GM10248 (cell line): ENCODE data around the gene CNTNAP2.

ENCODE experiments used
- CTCF ChIA-PET: fragments of 300-600 bp; sonication (Branson Sonifier 250); formaldehyde crosslinking; extraction: SDS; loops from one replicate; lab custom pipeline; 2021; ENCODE audit warnings: antibody characterized with exemption; lab: Yijun Ruan, JAX
- POLR2A ChIA-PET: fragments of 350-650 bp; sonication (Branson Sonifier 250); formaldehyde crosslinking; extraction: SDS; loops from one replicate; lab custom pipeline; 2020; ENCODE audit warnings: antibody characterized with exemption; lab: Yijun Ruan, JAX
- DNase-seq: peaks from one replicate; pipeline ENCODE4 v3.0.0; 2012; ENCODE audit errors: extremely low spot score
- TF ChIP-seq, protein P1 (sequence below): IDR thresholded peaks from 2 replicates; pipeline ENCODE4 v1.5.1; 2012; ENCODE audit warnings: mild to moderate bottlenecking, low read depth; ENCODE audit errors: extremely low read depth, missing control alignments, control extremely low read depth

CNTNAP2 gene

DNA sequence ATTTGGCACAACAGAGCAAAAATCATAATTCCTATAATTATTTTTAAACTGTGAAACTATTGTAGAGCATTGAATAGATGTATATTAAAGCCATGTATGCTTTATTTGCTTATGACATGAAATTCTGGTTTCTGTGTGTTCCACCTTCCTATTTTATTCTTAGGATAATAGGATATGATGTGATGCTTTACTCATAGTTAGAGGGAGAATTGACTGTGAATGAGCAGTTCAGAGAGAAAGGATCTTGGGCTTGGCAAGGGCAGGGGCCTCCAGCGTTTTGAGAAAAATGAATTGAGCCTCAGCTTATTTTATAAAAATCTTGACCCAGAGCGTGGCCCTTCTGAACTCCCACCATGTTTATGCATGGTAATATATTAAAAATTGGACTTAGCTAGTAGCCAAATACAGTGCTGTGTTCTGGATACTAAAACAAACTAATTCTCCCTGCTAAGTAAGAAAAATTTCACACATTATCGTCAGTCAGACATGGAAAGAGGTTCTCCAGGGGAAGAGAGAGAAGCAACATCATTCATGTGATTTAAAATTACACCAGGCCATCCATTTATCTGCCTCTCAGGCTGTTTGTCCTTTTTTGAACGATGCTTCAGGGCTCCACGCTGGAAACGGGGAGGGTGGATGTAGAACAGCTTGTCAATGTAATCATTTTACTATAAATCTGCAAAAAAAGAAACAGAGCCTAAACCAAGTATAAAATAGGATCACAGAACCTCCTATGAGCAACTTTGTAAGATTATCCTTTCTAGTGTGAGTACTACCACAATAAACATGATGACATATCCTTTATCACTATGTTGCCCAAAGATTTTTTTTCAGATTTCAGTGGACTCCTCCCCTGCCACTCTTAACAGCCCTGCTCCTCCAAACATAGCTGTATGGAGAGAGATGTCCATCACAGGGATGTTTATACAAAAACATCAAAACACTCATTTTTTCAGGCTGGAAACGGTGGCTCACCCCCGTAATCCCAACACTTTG lies 2215.9 kb downstream of the CNTNAP2 start:
- CTCF ChIA-PET = no interaction called here

GRCh38 chr7:148334441-148334956 lies 2217.9 kb downstream of the CNTNAP2 start:
- POLR2A ChIA-PET = no interaction called here
- DNase-seq = no peak
- CTCF ChIA-PET = interaction anchor here (1.1 to 1.9 kb wide), 2 partner anchors 70 to 92 kb away, joined by 3 to 5 read pairs; no protein-coding TSS in a partner anchor
- TF ChIP-seq, protein P1, sequence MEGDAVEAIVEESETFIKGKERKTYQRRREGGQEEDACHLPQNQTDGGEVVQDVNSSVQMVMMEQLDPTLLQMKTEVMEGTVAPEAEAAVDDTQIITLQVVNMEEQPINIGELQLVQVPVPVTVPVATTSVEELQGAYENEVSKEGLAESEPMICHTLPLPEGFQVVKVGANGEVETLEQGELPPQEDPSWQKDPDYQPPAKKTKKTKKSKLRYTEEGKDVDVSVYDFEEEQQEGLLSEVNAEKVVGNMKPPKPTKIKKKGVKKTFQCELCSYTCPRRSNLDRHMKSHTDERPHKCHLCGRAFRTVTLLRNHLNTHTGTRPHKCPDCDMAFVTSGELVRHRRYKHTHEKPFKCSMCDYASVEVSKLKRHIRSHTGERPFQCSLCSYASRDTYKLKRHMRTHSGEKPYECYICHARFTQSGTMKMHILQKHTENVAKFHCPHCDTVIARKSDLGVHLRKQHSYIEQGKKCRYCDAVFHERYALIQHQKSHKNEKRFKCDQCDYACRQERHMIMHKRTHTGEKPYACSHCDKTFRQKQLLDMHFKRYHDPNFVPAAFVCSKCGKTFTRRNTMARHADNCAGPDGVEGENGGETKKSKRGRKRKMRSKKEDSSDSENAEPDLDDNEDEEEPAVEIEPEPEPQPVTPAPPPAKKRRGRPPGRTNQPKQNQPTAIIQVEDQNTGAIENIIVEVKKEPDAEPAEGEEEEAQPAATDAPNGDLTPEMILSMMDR = no peak

More for the DNA sequence above, 2215.9 kb downstream of the CNTNAP2 start:
- POLR2A ChIA-PET = no interaction called here
- TF ChIP-seq, protein P1 = no peak
- DNase-seq = no peak

GRCh38 chr7:148334959-148335577 lies 2218.5 kb downstream of the CNTNAP2 start:
- POLR2A ChIA-PET = no interaction called here

DNA sequence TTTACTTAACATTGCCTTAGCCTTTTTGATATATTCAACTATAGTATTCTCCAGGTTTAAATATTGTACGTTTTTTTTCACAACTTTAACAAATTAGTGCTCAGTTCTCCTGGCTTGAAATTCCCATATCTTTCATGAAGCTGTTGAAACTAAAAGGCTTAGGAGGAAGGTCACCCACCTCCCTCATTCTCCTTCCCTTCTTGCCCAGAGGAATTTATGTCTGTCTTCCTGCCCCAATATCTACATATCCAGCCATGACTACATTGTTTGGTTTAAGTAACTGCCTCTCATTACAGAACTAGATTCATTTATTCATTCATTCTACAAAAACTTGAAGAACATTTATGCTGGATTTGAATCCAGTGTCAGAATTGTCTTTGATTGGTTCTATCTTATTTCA lies 2219.2 kb downstream of the CNTNAP2 start:
- no peak for DNase-seq
- POLR2A ChIA-PET = no interaction called here
- TF ChIP-seq, protein P1 = no peak
- CTCF ChIA-PET = interaction anchor here (1.1 to 1.9 kb wide), 2 partner anchors 15 to 71 kb away, joined by 3 to 5 read pairs; no protein-coding TSS in a partner anchor

More at GRCh38 chr7:148334959-148335577, 2218.5 kb downstream of the CNTNAP2 start:
- TF ChIP-seq, protein P1 = no peak
- CTCF ChIA-PET = interaction anchor here (1.1 to 1.9 kb wide), 3 partner anchors 14 to 93 kb away, joined by 3 to 5 read pairs (median 3); no protein-coding TSS in a partner anchor
- no peak for DNase-seq

GRCh38 chr7:148336411-148336810 lies 2219.8 kb downstream of the CNTNAP2 start:
- DNase-seq = no peak
- ChIA-PET CTCF (interaction anchor here (0.9 to 1.9 kb wide), 2 partner anchors 11 to 72 kb away, joined by 3 to 5 read pairs; no protein-coding TSS in a partner anchor), POLR2A (no interaction called here)
- TF ChIP-seq, protein P1 = no peak
